Measurements from ENCODE around the gene THUMPD3.

DNA sequence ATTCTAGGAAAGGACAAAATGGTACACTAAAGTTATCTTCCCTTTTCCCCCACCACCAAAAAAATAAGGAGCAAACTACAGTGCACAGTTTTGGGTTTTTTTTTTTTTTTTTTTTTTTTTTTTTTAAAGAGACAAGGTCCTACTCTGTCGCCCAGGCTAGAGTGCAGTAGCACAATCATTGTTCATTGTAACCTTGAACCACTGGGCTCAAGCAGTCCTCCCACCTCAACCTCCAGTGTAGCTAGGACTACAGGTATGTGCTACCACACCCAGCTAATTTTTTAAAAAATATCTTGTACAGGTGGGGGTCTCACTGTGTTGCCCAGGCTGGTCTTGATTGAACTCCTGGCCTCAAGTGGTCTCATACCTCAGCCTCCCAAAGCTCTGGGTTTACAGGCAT lies 49.4 kb downstream of the THUMPD3 start:
- TF ChIP-seq, protein P1, sequence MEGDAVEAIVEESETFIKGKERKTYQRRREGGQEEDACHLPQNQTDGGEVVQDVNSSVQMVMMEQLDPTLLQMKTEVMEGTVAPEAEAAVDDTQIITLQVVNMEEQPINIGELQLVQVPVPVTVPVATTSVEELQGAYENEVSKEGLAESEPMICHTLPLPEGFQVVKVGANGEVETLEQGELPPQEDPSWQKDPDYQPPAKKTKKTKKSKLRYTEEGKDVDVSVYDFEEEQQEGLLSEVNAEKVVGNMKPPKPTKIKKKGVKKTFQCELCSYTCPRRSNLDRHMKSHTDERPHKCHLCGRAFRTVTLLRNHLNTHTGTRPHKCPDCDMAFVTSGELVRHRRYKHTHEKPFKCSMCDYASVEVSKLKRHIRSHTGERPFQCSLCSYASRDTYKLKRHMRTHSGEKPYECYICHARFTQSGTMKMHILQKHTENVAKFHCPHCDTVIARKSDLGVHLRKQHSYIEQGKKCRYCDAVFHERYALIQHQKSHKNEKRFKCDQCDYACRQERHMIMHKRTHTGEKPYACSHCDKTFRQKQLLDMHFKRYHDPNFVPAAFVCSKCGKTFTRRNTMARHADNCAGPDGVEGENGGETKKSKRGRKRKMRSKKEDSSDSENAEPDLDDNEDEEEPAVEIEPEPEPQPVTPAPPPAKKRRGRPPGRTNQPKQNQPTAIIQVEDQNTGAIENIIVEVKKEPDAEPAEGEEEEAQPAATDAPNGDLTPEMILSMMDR (conservative IDR thresholded peaks at IDR 0.05; ENCODE audit: low read depth, low read length) = no peak
- no peak for TF ChIP-seq CHD1 (IDR thresholded peaks at IDR 0.05; ENCODE audit: low read depth, low read length)
- TF ChIP-seq CEBPB (IDR thresholded peaks at IDR 0.05; ENCODE audit: low read depth, low read length) = no peak

Measured in IMR-90 (cell line).